Astrocyte (in vitro differentiated cells and primary cell): Measurements from ENCODE around the gene ZC3HAV1. TPM values are rescaled to one million over a fixed set of nuclear protein-coding genes. Genes with fewer than 3 reads are reported as not detected.
"Not testable (repeated sequence)": the region's sequence is repeated elsewhere in the genome, so short reads cannot be mapped to it uniquely, and the experiment has no call there.

ENCODE experiments used
- DNase-seq: peaks from one replicate; pipeline ENCODE4 v3.0.0-alpha.2; 2010; ENCODE audit warnings: low read depth
- FAIRE-seq: peaks from 2 replicates; lab custom pipeline; 2011; peaks lifted over from hg19 to GRCh38; lab: Jason Lieb, UNC
- H2AFZ ChIP-seq: 2 replicates; pipeline ENCODE4 v1.6.0; 2012; ENCODE audit warnings: low read depth, low read length, inconsistent platforms
- H3K27ac ChIP-seq: 2 replicates; pipeline ENCODE4 v1.5.1; 2011; ENCODE audit warnings: low read depth, low read length, inconsistent platforms
- H3K27me3 ChIP-seq: 2 replicates; pipeline ENCODE4 v1.6.0; 2011; ENCODE audit warnings: low read length, inconsistent platforms; ENCODE audit not compliant: insufficient read depth
- H3K36me3 ChIP-seq: 2 replicates; pipeline ENCODE4 v1.5.1; 2011; ENCODE audit warnings: low read length, inconsistent platforms; ENCODE audit not compliant: insufficient read depth
- H3K4me1 ChIP-seq: 2 replicates; pipeline ENCODE4 v1.5.1; 2011; ENCODE audit warnings: low read length, inconsistent platforms; ENCODE audit not compliant: insufficient read depth
- H3K4me2 ChIP-seq: 2 replicates; pipeline ENCODE4 v1.6.0; 2012; ENCODE audit warnings: low read length, inconsistent platforms
- H3K4me3 ChIP-seq: 2 replicates; pipeline ENCODE4 v1.5.1; 2011; ENCODE audit warnings: low read depth, mild to moderate bottlenecking, low read length, inconsistent platforms; ENCODE audit not compliant: insufficient read depth
- H3K79me2 ChIP-seq: 2 replicates; pipeline ENCODE4 v1.6.0; 2012; ENCODE audit warnings: mild to moderate bottlenecking, low read length, inconsistent platforms; ENCODE audit not compliant: insufficient read depth
- H3K9ac ChIP-seq: 2 replicates; pipeline ENCODE4 v1.6.0; 2012; ENCODE audit warnings: mild to moderate bottlenecking, low read length, inconsistent platforms
- H3K9me3 ChIP-seq: 2 replicates; pipeline ENCODE4 v1.5.1; 2012; ENCODE audit warnings: low read depth, mild to moderate bottlenecking, low read length, inconsistent platforms; ENCODE audit not compliant: insufficient read depth
- H4K20me1 ChIP-seq: 2 replicates; pipeline ENCODE4 v1.6.0; 2012; ENCODE audit warnings: low read length, inconsistent platforms; ENCODE audit not compliant: insufficient read depth
- H3K27ac Mint-ChIP-seq: one replicate; pipeline ENCODE4 v1.8.0; 2021; ENCODE audit warnings: mild to moderate bottlenecking, mixed read lengths; ENCODE audit not compliant: unreplicated experiment
- H3K27me3 Mint-ChIP-seq: one replicate; pipeline ENCODE4 v1.8.0; 2021; ENCODE audit warnings: low read depth, mixed read lengths; ENCODE audit not compliant: unreplicated experiment
- H3K36me3 Mint-ChIP-seq: one replicate; pipeline ENCODE4 v1.8.0; 2021; ENCODE audit warnings: low read depth, mixed read lengths; ENCODE audit not compliant: unreplicated experiment
- H3K4me1 Mint-ChIP-seq: one replicate; pipeline ENCODE4 v1.8.0; 2021; ENCODE audit warnings: low read depth, mixed read lengths; ENCODE audit not compliant: unreplicated experiment
- H3K4me3 Mint-ChIP-seq: one replicate; pipeline ENCODE4 v1.8.0; 2021; ENCODE audit warnings: mild to moderate bottlenecking, moderate library complexity, mixed read lengths; ENCODE audit not compliant: unreplicated experiment
- H3K9me3 Mint-ChIP-seq: one replicate; pipeline ENCODE4 v1.8.0; 2021; ENCODE audit warnings: mild to moderate bottlenecking, mixed read lengths; ENCODE audit not compliant: unreplicated experiment
- CTCF ChIP-seq: IDR thresholded peaks from 2 replicates; pipeline ENCODE4 v1.5.1; 2011; ENCODE audit warnings: low read depth, mild to moderate bottlenecking, inconsistent platforms, low read length, moderate library complexity; ENCODE audit not compliant: insufficient read depth
- EZH2 ChIP-seq: IDR thresholded peaks from 2 replicates; pipeline ENCODE4 v1.6.1; 2012; ENCODE audit warnings: mild to moderate bottlenecking, low read length, inconsistent platforms; ENCODE audit not compliant: insufficient read depth
- total RNA-seq: library from RNA; stranded (reverse); gene quantifications from 2 replicates; pipeline ENCODE4 v1.2.1, GENCODE V29; 2021

Gene ZC3HAV1
- total RNA-seq, 1 donor from 2014 or later = 63.8 TPM

GRCh38 chr7:139125657-139126056 lies 16.1 kb upstream of the ZC3HAV1 start:
- TF ChIP-seq CTCF = no peak
- TF ChIP-seq EZH2 = no peak

GRCh38 chr7:139124995-139125394 lies 15.5 kb upstream of the ZC3HAV1 start:
- H2AFZ ChIP-seq, H3K79me2 ChIP-seq, H3K4me1 Mint-ChIP-seq, H3K9me3 ChIP-seq, H3K9me3 Mint-ChIP-seq, H3K27ac ChIP-seq, H3K27me3 Mint-ChIP-seq, H3K36me3 Mint-ChIP-seq, H3K4me3 Mint-ChIP-seq, DNase-seq, H3K4me3 ChIP-seq, H4K20me1 ChIP-seq, FAIRE-seq, H3K27ac Mint-ChIP-seq, H3K4me2 ChIP-seq, H3K9ac ChIP-seq, H3K4me1 ChIP-seq, H3K36me3 ChIP-seq: not testable (repeated sequence)
- peaks cover 19% of the 10 kb centered on the region for H3K27me3 ChIP-seq

More at GRCh38 chr7:139125657-139126056, 16.1 kb upstream of the ZC3HAV1 start:
- Mint-ChIP-seq H3K4me1 (no peaks in the 10 kb centered on the region), H3K36me3 (no peaks in the 10 kb centered on the region), H3K27me3 (peaks cover 6% of the 10 kb centered on the region), H3K9me3 (no peaks in the 10 kb centered on the region), H3K4me3 (no peak overlapping the region), H3K27ac (no peak overlapping the region)
- Histone ChIP-seq H3K9ac (no peak overlapping the region), H3K4me1 (no peaks in the 10 kb centered on the region), H3K27me3 (peaks cover 19% of the 10 kb centered on the region), H3K9me3 (no peaks in the 10 kb centered on the region), H3K79me2 (no peaks in the 10 kb centered on the region), H2AFZ (no peak overlapping the region), H3K36me3 (no peaks in the 10 kb centered on the region), H3K27ac (no peak overlapping the region), H3K4me3 (no peak overlapping the region), H3K4me2 (no peak overlapping the region), H4K20me1 (no peaks in the 10 kb centered on the region)
- DNase-seq = no peak
- no peak for FAIRE-seq

DNA sequence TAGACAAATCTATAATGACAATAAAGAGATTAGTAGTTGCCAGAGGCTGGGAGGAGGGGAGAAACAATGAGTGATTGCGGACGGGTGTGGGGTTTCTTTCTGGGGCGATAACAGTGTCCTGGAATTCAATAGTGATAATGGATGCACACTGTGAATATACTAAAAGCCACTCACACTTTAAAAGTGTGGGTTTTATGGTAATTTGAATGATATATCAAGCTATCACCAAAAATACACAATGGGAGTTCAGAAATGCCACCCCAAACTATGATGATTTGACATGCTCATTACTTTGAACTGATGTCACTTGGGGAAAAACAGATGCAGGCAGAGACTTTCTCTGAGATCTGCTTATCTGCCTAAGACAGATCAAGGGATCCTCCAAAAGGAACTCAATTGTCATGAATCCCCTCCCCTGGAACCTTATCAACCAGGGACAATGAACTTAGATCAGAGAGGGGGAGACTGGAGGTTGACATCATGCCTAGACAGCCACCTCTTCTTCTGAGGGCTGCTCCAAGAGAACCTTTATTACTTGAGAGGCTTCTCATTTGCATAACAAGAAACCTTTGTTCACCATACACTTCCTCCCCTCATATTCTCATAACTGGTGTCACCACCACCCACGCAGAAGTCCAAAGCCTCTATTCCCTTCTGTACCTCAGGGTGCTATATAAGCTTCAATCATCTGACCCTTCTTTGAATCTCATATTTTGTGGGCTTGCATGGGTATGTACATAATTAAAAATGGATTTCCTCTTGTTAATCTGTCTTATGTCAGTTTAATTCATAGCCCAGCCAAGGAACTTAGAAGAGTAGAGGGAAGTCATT lies 14.8 kb upstream of the ZC3HAV1 start:
- Mint-ChIP-seq H3K4me3 (no peak overlapping the region), H3K9me3 (no peaks in the 10 kb centered on the region), H3K4me1 (no peaks in the 10 kb centered on the region), H3K27ac (no peak overlapping the region), H3K36me3 (no peaks in the 10 kb centered on the region), H3K27me3 (peaks cover 6% of the 10 kb centered on the region)
- Histone ChIP-seq H3K4me1 (no peaks in the 10 kb centered on the region), H4K20me1 (no peaks in the 10 kb centered on the region), H3K4me3 (no peak overlapping the region), H3K36me3 (no peaks in the 10 kb centered on the region), H3K27ac (no peak overlapping the region), H2AFZ (no peak overlapping the region), H3K4me2 (no peak overlapping the region), H3K9ac (no peak overlapping the region), H3K27me3 (peaks cover 19% of the 10 kb centered on the region), H3K79me2 (no peaks in the 10 kb centered on the region), H3K9me3 (no peaks in the 10 kb centered on the region)
- no peak for TF ChIP-seq CTCF
- no peak for TF ChIP-seq EZH2
- FAIRE-seq (no peak), DNase-seq (no peak)
